ENCODE results near the gene BCAS3.

The BCAS3 gene

DNA sequence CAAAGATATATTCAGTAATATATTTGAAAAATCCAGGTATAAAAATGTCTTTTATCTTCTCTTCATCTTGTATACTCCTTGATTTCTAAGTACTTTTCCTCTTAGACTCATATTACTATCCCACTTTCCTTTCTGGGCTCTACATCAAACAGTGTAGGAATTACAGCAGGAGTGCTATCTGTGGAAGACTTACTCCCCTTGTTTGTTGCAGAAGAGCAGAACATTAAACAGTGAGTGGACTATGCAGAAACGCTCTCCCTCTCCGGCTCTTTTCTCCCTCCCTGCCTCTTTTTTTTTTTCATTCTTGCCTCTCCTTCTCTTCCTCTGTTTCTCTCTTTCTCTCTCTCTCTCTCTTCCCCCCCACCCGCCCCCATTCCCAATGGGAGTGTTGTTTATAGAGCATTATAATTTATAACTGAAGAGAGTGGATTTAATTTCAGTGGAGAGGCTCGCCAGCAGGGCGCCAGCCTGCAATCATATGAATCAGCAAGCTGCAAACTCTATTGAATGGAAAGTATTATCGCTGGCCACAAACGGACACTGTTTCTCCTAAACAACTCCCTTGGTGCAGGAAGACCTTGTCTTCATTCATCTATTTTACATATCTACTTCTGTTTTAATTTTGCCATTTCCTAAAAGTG lies 479.7 kb downstream of the BCAS3 start:
- DNase-seq (ENCODE audit: low spot score), result peak; percentile 59

DNA sequence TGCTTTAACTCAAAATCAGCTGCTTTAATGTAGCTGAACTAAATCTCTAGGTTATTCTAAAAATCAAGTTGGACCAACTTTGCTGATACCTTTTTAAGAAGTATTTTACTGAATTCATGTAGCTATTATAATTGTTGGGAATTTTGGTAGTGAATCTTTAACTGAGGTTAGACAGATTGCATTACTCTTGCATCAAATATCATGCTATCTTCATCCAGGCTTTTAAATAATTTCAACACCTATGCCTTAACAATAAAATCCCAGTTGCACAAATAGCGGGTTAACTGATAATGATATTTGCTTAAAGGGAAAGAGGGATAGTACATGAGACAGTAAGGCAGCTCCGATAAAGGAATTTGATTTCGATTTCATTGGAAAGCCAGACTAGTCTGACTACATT lies 480.7 kb downstream of the BCAS3 start:
- DNase-seq (ENCODE audit: low spot score), result no peak

DNA sequence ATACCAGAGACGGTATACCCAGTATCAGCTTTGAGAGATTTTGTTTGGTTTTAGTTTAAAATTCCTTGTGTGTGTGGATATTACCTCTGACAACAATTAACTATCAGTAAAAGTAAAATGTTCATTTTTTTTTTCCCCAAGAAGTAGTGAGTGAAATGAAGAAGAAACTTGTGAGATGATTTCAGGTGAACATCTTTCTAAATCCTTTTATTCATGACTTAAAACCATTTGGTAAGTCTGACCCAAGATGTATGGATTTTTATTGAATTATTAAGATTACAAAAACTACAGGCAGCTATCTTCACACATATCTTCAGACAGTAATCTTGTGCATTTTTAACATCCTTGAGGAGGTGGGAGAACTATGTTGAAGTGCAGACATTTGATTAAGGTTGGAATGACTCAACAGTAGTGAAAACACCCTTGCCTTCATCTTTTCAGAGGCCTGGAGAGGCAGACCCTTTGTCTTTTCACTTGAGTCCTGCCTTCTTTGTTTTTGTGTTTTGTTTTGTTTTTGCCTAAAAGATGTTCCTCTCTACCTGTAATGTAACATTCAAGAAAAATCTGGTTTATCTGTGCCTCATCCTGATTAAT lies 481.7 kb downstream of the BCAS3 start:
- DNase-seq (ENCODE audit: low spot score), result no peak

DNA sequence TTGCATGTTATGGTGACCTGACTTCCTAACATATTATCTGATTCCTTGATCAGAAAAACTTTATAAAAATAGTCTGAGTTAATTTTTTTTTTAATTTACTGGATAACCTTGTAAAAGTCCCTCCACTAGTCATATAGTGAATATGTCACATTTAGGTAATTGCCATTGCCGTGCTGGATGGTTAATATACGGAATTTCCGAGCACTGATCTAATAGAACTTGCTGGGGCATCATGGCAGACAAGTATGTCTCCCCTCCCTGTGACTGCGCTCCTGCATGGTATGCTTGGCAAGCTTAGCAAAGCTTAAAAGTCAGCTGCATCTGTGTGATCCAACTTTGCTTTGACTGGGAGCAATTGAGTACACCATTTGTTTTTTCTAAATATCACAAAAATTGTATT lies 482.6 kb downstream of the BCAS3 start:
- no peak for DNase-seq (ENCODE audit: low spot score)

DNA sequence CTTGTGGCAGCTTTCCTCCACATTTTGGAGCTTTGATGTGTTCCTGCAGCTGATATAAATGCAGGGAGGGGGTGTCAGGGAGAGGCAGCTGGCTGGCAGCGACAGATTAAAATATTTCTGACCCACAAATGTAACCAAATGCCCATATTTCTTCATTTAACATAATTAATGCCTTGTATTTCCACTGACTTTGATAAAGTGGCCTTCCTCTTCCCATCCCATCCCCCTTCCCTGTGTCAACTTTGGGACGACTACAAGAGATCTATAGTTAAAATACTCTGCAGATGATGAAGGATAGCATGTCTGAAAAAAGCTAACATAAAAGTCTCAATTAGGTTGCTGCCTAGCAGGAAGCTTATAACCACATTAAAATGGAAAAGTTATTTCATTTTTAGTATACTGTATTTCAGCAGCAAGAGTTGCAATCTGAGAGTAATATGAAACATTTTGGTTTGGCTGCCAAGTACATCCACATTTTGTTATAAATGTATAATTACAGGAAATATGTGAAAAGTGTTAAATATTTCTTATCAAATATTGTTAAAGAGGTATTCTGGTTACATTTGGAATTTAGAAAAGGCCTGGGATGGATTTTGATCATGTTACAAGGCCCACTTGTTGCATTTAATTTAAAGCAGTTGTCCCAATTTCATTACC lies 483.3 kb downstream of the BCAS3 start:
- no peak for DNase-seq (ENCODE audit: low spot score)

DNA sequence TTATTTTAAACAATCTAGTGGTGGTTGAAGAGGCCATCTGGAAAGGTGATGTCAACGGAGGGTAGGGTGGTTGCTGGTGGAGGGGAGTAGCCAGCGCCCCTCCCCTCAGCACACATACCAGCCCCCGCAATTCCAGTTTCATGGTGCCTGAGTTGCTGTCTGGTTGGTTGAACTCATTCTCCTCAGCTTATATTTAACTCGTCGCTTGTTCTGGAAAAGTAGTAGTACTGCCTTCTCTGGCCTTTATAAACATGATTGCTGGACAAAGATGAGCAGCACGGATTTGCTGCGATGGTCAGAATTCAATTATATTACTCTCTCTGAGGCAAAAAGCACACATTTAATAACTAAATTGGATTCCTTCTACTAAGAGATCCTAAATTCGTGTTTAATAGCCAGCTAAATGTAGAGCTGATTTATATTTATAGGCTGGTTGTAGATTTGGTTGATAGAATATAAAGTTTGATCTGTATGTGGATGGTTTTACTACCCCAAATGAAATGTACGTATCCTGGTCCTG lies 484.0 kb downstream of the BCAS3 start:
- DNase-seq (ENCODE audit: low spot score), result no peak

DNA sequence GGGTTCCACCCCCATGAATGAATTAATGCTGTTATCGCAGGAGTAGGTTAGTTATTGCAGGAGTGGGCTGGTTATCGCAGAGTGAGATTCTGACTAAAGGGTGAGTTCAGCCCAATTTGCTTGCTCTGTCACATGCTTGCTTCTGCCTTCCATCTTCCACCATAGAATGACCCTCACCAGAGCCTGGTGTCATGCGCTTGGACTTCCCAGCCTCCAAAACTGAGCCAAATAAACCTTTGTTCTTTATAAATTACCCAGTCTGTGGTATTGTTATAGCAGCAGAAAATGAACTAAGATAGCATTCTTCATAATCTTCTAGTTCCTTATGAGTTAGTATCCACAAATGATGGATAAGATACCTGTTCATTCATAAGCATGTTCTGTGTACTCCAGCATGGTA lies 486.9 kb downstream of the BCAS3 start:
- no peak for DNase-seq (ENCODE audit: low spot score)

DNA sequence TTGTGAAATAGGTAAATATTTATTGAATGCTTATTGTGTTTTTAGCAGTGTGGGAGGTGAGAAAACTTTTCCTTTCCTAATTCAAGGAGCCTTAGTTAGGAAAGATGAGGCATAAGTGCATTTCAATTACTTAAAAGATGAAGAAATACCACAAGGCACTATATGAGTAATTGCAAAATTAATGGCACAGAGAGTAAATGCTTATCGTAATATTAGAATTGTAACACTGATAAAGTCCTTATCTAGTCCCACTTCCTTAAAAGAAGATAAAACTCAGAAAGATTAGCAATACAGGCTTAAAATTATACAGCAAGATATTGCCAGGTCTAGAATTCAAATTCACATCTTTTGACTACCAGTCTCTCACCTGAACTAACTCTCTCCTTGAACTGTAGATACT lies 489.4 kb downstream of the BCAS3 start:
- no peak for DNase-seq (ENCODE audit: low spot score)

DNA sequence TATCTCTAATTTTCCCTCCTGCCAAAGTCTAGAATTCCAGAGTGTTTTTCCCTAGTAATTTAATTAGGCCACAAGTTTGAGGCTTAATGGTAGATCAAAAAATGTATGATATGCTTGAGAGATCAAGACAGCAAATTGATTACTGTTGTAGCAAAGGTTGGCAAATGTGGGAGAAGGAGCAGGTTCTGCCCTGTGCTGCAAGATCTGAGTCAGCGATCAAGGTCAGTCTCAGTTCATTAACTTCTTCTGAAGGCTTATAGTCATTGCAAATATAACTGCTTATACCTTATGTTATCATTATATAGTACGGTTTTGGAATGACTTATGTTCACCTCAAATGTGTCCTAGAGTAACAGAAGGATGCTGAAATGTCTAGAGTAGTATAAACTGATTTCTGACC lies 490.9 kb downstream of the BCAS3 start:
- DNase-seq (ENCODE audit: low spot score), result no peak

DNA sequence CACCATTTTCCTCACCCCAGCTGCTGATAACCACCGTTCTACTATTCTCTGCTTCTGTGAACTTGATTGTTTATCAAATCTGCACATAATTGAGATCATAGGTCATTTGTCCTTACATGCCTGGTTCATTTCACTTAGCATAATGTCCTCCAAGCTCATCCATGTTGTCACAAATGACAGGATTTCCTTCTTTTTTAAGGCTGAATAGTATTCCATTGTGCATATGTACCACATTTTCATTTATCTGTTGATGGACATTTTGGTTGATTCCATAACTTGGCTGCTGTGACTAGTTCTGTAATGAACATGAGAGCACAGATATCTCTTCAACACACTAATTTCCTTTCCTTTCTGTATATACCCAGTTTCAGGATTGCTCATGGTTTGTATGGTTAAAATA lies 496.7 kb downstream of the BCAS3 start:
- no peak for DNase-seq (ENCODE audit: low spot score)

DNA sequence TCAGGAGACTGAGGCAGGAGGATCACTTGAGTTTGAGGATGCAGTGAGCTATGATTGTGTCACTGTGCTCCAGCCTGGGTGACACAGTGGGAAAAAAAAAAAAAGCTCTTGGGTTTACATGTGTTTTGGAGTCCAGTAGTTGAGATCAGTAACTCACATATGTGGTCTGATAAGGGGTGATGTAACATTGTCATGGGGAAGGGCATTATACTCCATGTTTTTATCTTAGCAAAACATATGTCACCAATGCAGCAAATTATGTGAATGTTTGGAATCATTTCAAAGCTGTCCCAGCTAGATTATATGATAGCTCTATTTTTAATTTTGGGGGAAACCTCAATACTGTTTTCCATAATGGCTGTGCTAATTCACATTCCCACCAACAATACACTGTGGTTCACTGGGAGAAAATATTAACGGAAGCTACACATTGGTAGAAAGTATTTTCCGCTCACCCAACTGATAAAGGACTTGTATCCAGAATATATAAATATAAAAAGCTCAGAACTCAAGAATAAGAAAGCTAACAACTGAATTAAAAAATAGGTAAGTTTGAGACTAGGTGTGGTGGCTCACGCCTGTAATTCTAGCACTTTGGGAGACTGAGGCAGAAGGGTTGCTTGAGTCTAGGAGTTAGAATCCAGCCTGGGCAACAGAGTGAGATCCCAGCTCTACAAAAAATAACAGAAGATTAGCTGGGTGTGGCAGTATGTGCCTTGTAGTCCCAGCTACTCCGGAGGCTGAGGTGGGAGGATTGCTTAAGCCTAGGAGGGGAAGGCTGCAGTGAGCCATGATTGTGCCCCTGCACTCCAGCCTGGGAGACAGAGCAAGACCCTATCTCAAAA lies 497.9 kb downstream of the BCAS3 start:
- no peak for DNase-seq (ENCODE audit: low spot score)

DNA sequence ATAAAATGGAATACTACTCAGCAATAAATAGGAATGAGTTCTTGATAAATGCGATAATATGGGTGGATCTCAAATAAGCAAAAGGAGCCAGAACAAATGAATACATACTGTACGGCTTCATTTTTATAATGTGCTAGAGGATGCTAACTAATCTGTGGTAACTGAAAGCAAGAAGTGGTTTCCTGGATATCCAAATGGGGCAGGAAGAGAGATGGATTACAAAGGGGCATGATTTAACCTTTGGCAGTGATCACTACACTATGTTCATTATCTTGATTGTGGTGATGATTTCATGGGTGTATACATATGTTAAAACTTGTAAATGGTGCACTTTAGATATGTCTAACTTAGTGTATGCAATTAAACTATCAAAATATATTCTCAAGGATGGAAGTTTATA lies 499.7 kb downstream of the BCAS3 start:
- DNase-seq (ENCODE audit: low spot score), result no peak

DNA sequence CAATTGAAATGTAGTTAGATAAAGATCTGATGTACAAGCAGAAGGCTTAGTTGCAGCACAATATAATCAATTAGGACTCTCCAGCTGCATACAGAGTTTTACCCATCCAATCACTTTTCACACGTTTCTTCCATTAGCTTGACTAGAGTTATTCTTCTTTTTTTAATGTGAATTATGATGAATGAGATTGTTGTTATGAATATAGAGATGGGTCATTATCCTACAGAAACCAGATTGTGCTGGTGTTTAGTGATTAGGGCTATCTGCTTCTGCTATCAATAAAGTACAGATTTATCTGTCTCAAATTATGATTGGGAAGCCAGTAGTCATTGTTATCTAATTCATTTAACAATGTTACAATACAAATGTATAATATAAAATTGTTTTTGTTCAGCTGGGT lies 500.6 kb downstream of the BCAS3 start:
- DNase-seq (ENCODE audit: low spot score), result no peak

DNA sequence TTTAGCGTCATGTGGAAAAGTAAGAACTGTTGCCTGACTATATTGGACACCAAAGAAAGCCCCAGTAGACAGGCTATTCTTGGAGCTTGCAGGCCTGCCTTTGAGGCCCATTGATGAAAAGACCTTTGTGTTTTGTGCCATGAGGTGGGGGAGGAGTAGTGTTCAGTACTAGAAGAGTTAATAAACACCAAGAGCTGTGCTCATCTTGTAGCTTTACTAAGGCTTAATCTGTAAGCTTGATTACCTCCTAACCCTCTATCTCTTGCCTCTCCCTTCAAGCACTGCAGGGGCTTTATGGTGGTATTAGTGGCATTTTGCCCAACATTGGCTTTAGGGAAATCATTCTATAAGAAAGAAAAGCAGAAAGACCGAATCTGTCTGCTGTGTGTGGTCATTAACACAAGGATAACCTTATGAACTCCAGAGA lies 501.7 kb downstream of the BCAS3 start:
- DNase-seq (ENCODE audit: low spot score), result no peak

DNA sequence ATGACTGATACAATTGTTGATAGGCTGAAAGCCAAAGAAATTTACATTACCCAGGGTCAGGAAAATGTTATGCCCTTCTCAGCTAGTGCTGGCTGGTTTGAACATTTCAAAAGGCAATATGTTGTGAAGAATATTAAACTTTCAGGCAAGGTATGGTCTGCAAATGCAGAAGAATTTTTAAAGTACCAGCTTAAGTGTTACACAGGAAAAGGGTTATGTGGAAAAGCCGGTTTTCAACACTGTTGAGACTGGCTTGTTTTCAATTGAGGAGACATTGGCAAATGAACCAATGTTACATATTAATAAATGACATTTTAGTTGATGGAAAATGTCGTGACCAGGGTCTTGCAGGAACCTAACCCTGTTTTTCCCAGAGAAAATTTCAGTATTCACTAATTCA lies 506.1 kb downstream of the BCAS3 start:
- DNase-seq (ENCODE audit: low spot score), result no peak

DNA sequence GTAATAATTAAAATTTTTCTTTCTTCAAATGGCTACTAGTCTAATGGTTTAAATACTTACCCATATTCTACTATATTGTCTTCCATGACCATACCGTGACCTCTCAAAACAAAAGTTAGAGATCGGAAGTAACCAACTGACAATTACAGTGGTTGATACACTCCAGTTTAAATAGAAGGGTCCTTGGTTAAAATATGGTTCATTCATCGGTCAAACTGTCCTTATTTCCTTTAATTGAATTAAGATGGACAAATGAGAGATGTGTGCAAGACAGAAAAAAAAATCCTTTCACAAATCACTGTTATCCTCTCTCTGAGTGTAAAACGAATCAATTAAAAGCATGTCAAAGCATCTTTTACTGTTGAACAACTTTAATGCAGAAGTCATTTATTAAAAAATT lies 507.7 kb downstream of the BCAS3 start:
- DNase-seq (ENCODE audit: low spot score), result no peak

DNA sequence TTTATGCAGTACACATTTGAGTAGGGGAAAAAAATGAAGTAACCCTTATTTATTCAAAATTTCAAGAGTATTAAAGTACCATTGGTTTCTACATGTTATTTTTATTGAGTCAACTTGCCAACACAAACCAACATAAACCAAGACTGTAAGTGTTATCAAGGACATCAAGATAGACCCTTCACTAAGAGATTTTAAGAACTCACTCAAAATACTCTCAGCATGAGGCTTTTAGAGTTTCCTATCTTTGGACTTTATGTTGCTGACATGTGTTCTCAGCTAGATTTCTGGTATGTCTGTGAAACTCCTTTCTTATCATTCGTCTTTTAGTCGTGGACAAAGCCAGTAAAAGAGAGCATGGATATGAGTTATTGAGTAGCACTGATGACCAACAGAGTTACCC lies 509.4 kb downstream of the BCAS3 start:
- DNase-seq (ENCODE audit: low spot score), result no peak

DNA sequence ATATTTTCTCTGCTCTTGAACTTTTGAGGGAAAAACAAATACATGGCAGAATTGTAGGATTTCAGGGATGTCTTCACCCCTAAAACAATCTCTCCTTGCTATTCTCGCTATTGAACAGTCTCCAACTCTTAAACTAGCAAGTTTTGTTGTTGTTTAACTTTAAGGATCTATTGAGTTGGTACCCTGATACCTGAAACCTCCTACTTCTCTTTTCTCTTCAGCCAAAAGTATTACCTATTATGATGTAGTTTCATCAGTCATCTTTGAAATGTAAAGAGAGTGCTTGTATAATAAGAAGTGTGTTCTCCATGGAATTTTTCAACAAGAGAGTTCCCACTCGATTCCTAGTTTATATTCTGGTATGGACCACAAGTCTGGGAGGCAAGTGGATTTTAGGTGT lies 510.4 kb downstream of the BCAS3 start:
- DNase-seq (ENCODE audit: low spot score), result no peak

DNA sequence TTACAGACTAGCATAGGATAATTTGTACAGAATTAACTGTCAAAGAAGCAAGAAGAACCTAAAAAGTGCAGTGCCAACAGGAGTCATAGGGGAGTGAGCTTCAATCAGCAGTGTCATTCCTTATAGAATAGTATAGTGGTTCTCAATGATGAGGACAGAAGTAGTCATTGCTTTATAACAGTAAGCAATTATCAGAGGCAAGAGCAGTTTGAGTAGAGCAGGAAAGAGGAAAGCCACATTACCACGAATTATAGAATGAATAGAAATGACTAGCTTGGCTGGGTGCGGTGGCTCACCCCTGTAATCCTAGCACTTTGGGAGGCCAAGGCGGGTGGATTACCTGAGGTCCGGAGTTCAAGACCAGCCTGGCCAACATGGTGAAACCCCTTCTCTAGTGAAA lies 512.3 kb downstream of the BCAS3 start:
- DNase-seq (ENCODE audit: low spot score), result no peak

DNA sequence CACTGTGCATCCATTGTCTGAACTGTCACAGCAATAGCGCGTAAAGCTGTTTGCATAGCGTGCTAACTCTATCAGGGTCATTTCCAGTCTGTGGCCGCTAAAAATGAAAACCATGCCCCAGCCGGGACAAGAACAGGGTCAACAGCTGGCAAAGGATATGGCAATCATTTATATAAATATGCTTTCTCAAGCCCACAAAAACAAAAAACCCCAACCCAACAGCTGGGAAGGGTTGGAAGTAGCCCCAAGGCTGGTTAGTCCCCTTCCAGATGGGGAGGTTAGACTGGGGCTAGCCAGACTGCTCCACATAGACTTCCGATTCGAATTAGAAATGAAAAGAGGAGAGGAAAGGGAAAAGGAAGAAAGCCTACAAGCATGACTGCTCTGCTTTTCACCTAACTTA lies 518.7 kb downstream of the BCAS3 start:
- peak; percentile 21 for DNase-seq (ENCODE audit: low spot score)

DNA sequence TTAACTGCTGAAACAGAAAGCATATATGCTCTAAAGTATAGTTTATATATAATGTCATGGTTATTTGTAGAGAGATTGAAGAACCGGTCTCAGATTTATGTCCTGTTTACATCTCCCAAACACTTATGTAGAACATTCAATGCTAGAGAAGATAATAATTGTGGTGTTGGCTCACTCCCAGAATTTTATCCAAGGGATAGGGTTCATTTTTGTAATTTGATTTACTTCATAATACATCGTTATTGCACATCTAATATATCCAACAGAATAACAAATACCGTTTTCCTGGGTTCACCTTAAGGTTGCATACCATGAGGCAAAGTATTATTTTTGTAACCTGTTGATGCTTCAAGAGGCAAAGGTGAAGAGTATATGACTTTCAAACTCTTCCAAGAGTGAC lies 519.1 kb downstream of the BCAS3 start:
- DNase-seq (ENCODE audit: low spot score), result no peak

DNA sequence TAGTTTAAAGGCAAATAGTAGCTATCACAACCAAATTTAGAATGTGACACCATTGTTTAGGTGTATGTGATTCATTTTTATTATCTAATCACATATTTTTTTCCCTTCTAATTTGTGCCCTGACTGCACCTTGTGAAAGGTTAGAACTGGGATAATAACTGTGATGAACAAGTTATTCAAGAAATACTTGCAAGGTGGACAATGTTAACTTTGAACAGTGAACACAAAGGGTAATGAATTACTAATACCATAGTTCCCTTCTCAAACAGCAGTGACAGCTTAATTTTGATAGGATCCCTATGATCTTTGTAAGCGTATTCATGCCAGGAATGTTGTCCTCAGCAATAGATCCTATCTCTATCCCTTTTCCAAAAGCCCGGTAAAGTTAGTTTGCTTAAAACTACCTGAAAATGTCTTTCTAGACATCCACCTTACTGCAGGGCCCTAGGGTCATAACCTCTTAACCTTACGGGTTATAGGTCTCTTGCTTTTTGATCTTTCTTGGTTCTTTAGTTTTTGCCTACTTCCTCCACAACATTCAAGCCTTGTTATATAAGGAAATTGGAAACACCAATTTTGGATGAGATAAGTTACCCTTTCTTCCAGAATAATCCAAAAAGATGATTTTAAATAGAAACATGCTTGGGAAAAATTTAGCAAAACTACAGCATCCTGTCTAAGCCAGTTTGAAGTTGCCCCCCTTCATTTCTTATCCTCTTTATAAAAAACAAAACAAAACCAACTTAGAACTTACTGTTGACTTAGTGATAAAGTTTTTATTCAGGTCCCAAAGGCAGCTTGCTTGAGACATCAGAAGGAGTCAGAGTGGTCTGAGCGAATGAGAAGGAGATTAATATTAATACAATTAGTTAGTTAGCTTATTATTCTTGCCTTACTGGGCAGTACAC lies 522.0 kb downstream of the BCAS3 start:
- no peak for DNase-seq (ENCODE audit: low spot score)

Data from AG08396 (cell line).